ENCODE data around the gene CDK11A.

Gene CDK11A

GRCh38 chr1:1724035-1724864 is at the start of gene CDK11A:
TSS of gene CDK11A (minus strand) at chr1:1724357. CDS start at chr1:1722818, 1,539 bp downstream.
- peak; percentile 99 for DNase-seq

- no peak for DNase-seq
These were observed 49.7 kb upstream of the CDK11A start for GRCh38 chr1:1773874-1774273.

- no peak for DNase-seq
These were observed 46.9 kb upstream of the CDK11A start for GRCh38 chr1:1771096-1771495.

- DNase-seq, result no peak
These were observed 45.9 kb upstream of the CDK11A start for GRCh38 chr1:1770102-1770501.

- DNase-seq, result no peak
These were observed 44.3 kb upstream of the CDK11A start for GRCh38 chr1:1768249-1768992.

GRCh38 chr1:1764876-1765470 is 40.8 kb upstream of the CDK11A start:
- no peak for DNase-seq

- peak; percentile 84 for DNase-seq
These were observed 39.8 kb upstream of the CDK11A start for GRCh38 chr1:1763657-1764621.

GRCh38 chr1:1761504-1762376 is 37.6 kb upstream of the CDK11A start:
- DNase-seq, result no peak

GRCh38 chr1:1760715-1761114 is 36.6 kb upstream of the CDK11A start:
- DNase-seq, result no peak

GRCh38 chr1:1760345-1760650 is 36.1 kb upstream of the CDK11A start:
- no peak for DNase-seq

GRCh38 chr1:1759456-1760344 is 35.5 kb upstream of the CDK11A start:
- no peak for DNase-seq

GRCh38 chr1:1758692-1759455 is 34.7 kb upstream of the CDK11A start:
- peak; percentile 46 for DNase-seq

- no peak for DNase-seq
These were observed 34.0 kb upstream of the CDK11A start for GRCh38 chr1:1758059-1758621.

GRCh38 chr1:1757422-1758058 is 33.4 kb upstream of the CDK11A start:
- no peak for DNase-seq

- no peak for DNase-seq
These were observed 32.7 kb upstream of the CDK11A start for GRCh38 chr1:1756661-1757421.

GRCh38 chr1:1755852-1756251 is 31.7 kb upstream of the CDK11A start:
- DNase-seq, result no peak

GRCh38 chr1:1755426-1755825 is 31.3 kb upstream of the CDK11A start:
- no peak for DNase-seq

Data from hematopoietic multipotent progenitor cell treated with erythropoietin and hydrocortisone succinate and interleukin-3 and kit ligand, for 4 days (in vitro differentiated cells).